Transverse colon (tissue), 4 donors: ENCODE measurements around the gene SIRT2. TPM values are rescaled to one million over a fixed set of nuclear protein-coding genes. Genes with fewer than 3 reads are reported as not detected.

Experiments used
- DNase-seq: peaks from one replicate; pipeline ENCODE4 v3.0.0-alpha.2; 2019
- H3K27ac ChIP-seq, 4 donors: fragments of 200-600 bp; sonication (generic); 2 replicates each; pipeline ENCODE4 v1.5.1; 2016 to 2018; ENCODE audit warnings: inconsistent platforms in 4 of 4
- H3K27me3 ChIP-seq: fragments of 200-600 bp; sonication (generic); 2 replicates; pipeline ENCODE4 v1.5.1; 2017; ENCODE audit warnings: inconsistent platforms
- H3K36me3 ChIP-seq, 4 donors: fragments of 200-600 bp; sonication (generic); 2 replicates each; pipeline ENCODE4 v1.5.1; 2017 to 2019; ENCODE audit warnings: inconsistent platforms in 4 of 4
- H3K4me1 ChIP-seq, 4 donors: fragments of 200-600 bp; sonication (generic); 2 replicates each; pipeline ENCODE4 v1.5.1; 2017 to 2020; ENCODE audit warnings: inconsistent platforms in 4 of 4
- H3K4me3 ChIP-seq, 4 donors: fragments of 200-600 bp; sonication (generic); 1 replicate in 1 of 4; 2 replicates in 3 of 4; pipeline versions ENCODE4 v1.5.1 to v1.6.1; 2017 to 2019; ENCODE audit warnings: inconsistent platforms in 4 of 4
- H3K9me3 ChIP-seq, 2 donors: fragments of 200-600 bp; sonication (generic); 2 replicates each; pipeline ENCODE4 v1.5.1; 2017 to 2019; ENCODE audit warnings: inconsistent platforms in 2 of 2
- EP300 ChIP-seq: sonication (generic); formaldehyde crosslinking; IDR thresholded peaks from one replicate; pipeline ENCODE4 v1.6.1; 2017; ENCODE audit warnings: antibody characterized with exemption, low read depth
- POLR2A ChIP-seq: fragments of 450-650 bp; IDR thresholded peaks from one replicate; pipeline ENCODE4 v1.6.1; 2016; ENCODE audit warnings: antibody characterized with exemption, mild to moderate bottlenecking, moderate library complexity
- POLR2AphosphoS5 ChIP-seq, 3 donors: sonication (generic); formaldehyde crosslinking; IDR thresholded peaks; one replicate each; pipeline ENCODE4 v1.6.1; 2016; ENCODE audit warnings: antibody characterized with exemption in 3 of 3
- WGBS, 2 donors: methylation state at CpG; one replicate each; pipeline ENCODE4 v1.1.5; 2018; ENCODE audit warnings: low coverage in 1 of 2; 5-methylcytosine and 5-hydroxymethylcytosine counted together
- in situ Hi-C, 4 donors: fragments of 200-750 bp; cut with MboI; loops; one replicate each; pipeline versions ENCODE4 v1.15.0 to v1.15.1; 2017; ENCODE audit warnings: low sequenced_read_pairs in 3 of 4, low pct_ligation_motif_present in 1 of 4, low pct_unique_long_range_greater_than_20kb in 1 of 4
- intact Hi-C: fragments of 100-400 bp; cut with DNase I; formaldehyde crosslinking; loops from one replicate; pipeline ENCODE4 v1.15.1; 2023; ENCODE audit warnings: low total_unique reads
- total RNA-seq, 4 donors: library from RNA; depleted of rRNA; stranded (reverse); fragments of >200 nt; gene quantifications; one replicate each; pipeline ENCODE4 v1.1.0, GENCODE V29; 2016
- TF ChIP-seq, protein P1 (sequence below), 5 experiments: fragments of 200-600 bp in 3 of 5; fragments of 450-650 bp in 2 of 5; sonication (generic) in 3 of 5; IDR thresholded peaks; 1 replicate in 2 of 5; 2 replicates in 3 of 5; pipeline ENCODE4 v1.5.1; 2016 to 2017; ENCODE audit warnings: antibody characterized with exemption in 5 of 5, inconsistent platforms in 3 of 5, mild to moderate bottlenecking in 2 of 5, moderate library complexity in 1 of 5

Gene SIRT2
- total RNA-seq, 4 donors from 2014 or later = 56.3 to 128 (median 64.2) TPM

DNA sequence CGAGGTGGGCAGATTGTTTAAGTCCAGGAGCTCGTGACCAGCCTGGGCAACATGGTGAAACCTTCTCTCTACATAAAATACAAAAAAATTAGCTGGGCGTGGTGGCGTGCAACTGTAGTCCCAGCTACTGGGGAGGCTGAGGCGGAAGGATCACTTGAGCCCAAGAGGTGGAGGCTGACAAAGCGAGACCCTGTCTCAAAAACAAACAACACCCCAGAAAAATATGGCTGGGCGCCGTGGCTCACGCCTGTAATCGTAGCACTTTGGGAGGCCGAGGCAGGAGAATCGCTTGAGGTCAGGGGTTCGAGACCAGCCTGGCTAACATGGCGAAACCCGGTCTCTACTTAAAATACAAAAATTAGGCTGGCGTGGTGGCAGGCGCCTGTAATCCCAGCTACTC lies 46.2 kb downstream of the SIRT2 start:
- TF ChIP-seq, protein P1, sequence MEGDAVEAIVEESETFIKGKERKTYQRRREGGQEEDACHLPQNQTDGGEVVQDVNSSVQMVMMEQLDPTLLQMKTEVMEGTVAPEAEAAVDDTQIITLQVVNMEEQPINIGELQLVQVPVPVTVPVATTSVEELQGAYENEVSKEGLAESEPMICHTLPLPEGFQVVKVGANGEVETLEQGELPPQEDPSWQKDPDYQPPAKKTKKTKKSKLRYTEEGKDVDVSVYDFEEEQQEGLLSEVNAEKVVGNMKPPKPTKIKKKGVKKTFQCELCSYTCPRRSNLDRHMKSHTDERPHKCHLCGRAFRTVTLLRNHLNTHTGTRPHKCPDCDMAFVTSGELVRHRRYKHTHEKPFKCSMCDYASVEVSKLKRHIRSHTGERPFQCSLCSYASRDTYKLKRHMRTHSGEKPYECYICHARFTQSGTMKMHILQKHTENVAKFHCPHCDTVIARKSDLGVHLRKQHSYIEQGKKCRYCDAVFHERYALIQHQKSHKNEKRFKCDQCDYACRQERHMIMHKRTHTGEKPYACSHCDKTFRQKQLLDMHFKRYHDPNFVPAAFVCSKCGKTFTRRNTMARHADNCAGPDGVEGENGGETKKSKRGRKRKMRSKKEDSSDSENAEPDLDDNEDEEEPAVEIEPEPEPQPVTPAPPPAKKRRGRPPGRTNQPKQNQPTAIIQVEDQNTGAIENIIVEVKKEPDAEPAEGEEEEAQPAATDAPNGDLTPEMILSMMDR (IDR thresholded peaks at IDR 0.05) = no peak
- TF ChIP-seq EP300 = no peak
- no peak for TF ChIP-seq POLR2A
- TF ChIP-seq POLR2AphosphoS5 (IDR thresholded peaks at IDR 0.05) = no peak
- in situ Hi-C loops (no loop called here), intact Hi-C loops (no loop called here)
- Histone ChIP-seq H3K4me1 (peaks cover 4 to 27% (median 17%) of the 10 kb centered on the region in 4 donors), H3K27ac (peak overlapping the region; percentile 98 to 100 (median 100)), H3K36me3 (no peaks in the 10 kb centered on the region), H3K27me3 (no peaks in the 10 kb centered on the region), H3K4me3 (peak overlapping the region in 1 of 4 donors; percentile 90), H3K9me3 (no peaks in the 10 kb centered on the region)
- WGBS, 2 donors = 83% methylated on average over 17 of the region's 17 CpGs; no CpG with 5 or more reads in 1 of the 2 donors
- no peak for DNase-seq

DNA sequence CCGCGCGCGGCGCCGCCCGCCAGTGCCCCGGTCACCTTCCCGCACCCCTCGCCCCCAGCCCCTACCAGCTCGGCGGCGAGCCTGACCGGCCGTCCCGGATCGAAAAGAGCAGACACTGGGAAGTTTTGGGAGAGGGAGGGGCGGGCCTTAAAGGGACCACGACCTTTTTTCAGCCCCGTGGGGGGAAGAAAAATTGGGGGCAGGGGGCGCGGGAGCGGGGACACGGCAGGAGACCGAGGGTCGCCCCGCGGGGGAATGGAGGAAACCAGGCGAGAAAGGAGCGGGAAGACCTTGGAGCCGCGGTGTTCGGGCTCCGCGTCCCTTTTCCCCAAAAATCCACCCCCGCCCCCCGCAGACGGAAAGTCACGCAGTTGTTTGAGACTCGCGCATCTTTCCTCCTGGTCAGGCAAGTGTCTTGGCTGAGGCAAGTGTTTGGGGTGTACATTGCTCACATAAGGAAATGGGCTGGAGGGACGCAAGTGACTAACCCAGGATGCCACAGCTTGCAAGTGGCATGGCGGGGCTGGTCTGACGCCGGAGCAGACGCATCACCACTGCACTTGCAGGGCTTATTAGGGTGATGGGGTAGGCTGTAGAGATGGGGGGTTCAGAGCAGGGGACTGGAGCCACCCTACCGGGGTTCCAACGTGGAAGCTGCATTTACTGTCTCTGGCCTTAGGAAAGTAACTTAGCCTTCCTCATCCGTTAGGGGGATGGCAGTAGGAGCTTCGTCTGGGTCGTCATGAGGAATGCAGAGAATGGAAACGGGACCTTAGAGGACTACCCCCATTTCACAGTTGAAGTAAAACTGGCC lies 47.0 kb downstream of the SIRT2 start:
- in situ Hi-C loops = no loop called here
- H3K36me3 ChIP-seq = peaks cover 0 to 4% (median 0%) of the 10 kb centered on the region in 4 donors
- peaks cover 9 to 31% (median 25%) of the 10 kb centered on the region in 4 donors for H3K4me1 ChIP-seq
- H3K9me3 ChIP-seq = no peaks in the 10 kb centered on the region
- intact Hi-C loops = loop anchor here (1.0 kb wide), 1 partner anchor 21 kb away; the partner anchor contains the start of gene ECH1
- H3K27me3 ChIP-seq = no peaks in the 10 kb centered on the region
- TF ChIP-seq, protein P1 (IDR thresholded peaks at IDR 0.05) = no peak
- peak; percentile 63 for TF ChIP-seq POLR2A
- TF ChIP-seq EP300 = no peak
- peak in 2 of 3 donors; percentile 7 to 40 for TF ChIP-seq POLR2AphosphoS5 (IDR thresholded peaks at IDR 0.05)
- H3K27ac ChIP-seq = peak overlapping the region; percentile 98 to 100 (median 100)
- WGBS, 2 donors = 3% methylated on average over 42 of the region's 52 CpGs; no CpG with 5 or more reads in 1 of the 2 donors
- H3K4me3 ChIP-seq = peak overlapping the region; percentile 69 to 90 (median 88)
- DNase-seq = peak; percentile 65

DNA sequence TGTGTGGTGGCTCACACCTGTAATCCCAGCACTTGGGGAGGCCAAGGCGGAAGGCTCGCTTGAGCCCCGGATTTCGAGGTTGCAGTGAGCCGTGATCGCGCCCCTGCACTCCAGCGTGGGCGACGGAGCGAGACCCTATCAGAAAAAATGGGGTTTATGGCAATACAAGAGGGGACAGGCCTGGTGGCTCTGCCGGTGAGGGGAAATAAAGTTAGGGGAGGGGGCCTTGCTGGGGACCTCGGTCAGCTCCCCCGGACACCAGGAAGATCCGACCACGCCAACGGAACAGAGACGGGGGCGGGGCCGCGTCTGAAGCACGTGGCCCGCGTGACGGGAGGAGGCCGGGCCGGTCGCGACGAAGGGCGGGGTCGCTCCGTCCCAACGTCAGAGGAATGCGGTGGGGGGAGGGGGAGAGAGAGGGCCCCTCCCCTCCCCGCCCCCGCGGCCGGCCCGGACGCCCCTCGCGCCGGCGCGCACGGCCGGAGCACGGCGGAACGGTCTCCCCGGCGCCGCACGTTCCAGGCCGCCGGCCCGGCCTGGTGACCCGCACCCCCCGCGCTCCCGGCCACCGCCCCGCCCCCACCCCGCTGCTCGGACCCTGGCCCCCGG lies 47.7 kb downstream of the SIRT2 start:
- H3K36me3 ChIP-seq = peaks cover 0 to 11% (median 3%) of the 10 kb centered on the region in 4 donors
- DNase-seq = peak; percentile 97
- intact Hi-C loops = loop anchor here (1.0 kb wide), 1 partner anchor 20 kb away; the partner anchor contains the start of gene ECH1
- 0% methylated on average over 23 of the region's 67 CpGs; no CpG with 5 or more reads in 1 of the 2 donors for WGBS, 2 donors
- no peaks in the 10 kb centered on the region for H3K27me3 ChIP-seq
- peak overlapping the region; percentile 98 to 100 (median 100) for H3K27ac ChIP-seq
- TF ChIP-seq POLR2A (peak; percentile 88), EP300 (peak; percentile 53), POLR2AphosphoS5 (IDR thresholded peaks at IDR 0.05) (peak; percentile 93 to 94 (median 93))
- TF ChIP-seq, protein P1 (IDR thresholded peaks at IDR 0.05) = no peak
- H3K4me1 ChIP-seq = peaks cover 15 to 38% (median 29%) of the 10 kb centered on the region in 4 donors
- in situ Hi-C loops = no loop called here
- H3K9me3 ChIP-seq = no peaks in the 10 kb centered on the region
- peak overlapping the region; percentile 69 to 90 (median 88) for H3K4me3 ChIP-seq
